Measurements from ENCODE around the gene PARK7. TPM values are rescaled to one million over a fixed set of nuclear protein-coding genes. Genes with fewer than 3 reads are reported as not detected.
"Not testable (repeated sequence)": the region's sequence is repeated elsewhere in the genome, so short reads cannot be mapped to it uniquely, and the experiment has no call there.

PARK7 gene
- total RNA-seq, 4 donors from 2014 or later: 40.4 to 103 (median 82.8) TPM

- no peaks in the 10 kb centered on the region for H3K9me3 ChIP-seq
- peaks cover 9 to 29% (median 17%) of the 10 kb centered on the region in 4 donors for H3K4me1 ChIP-seq
- peaks cover 0 to 22% (median 10%) of the 10 kb centered on the region in 4 donors for H3K36me3 ChIP-seq
- H3K27ac ChIP-seq: peak overlapping the region; percentile 89 to 95 (median 94)
- intact Hi-C loops (cut with DNase I; ENCODE audit: low total_unique reads) (no loop called here), in situ Hi-C loops (cut with MboI; ENCODE audit: low pct_ligation_motif_present in 1 of 4, low pct_unique_long_range_greater_than_20kb in 1 of 4, low sequenced_read_pairs in 3 of 4) (no loop called here)
- TF ChIP-seq POLR2A (IDR thresholded peaks at IDR 0.05) (no peak), EP300 (IDR thresholded peaks at IDR 0.05; ENCODE audit: low read depth) (no peak)
- DNase-seq: no peak
- WGBS, 2 donors (ENCODE audit: low coverage in 1 of 2): 0% methylated on average over 10 of the region's 10 CpGs; no CpG with 5 or more reads in 1 of the 2 donors
- H3K27me3 ChIP-seq: no peaks in the 10 kb centered on the region
- H3K4me3 ChIP-seq: peak overlapping the region; percentile 74 to 86 (median 82)
Observed at GRCh38 chr1:7962014-7962335, 464 bp downstream of the PARK7 start.

- 82 to 84% methylated on average over 8 to 11 of the region's 11 CpGs for WGBS, 2 donors (ENCODE audit: low coverage in 1 of 2)
- Histone ChIP-seq H3K4me3 (peak overlapping the region in 1 of 4 donors; percentile 84), H3K9me3 (no peaks in the 10 kb centered on the region), H3K4me1 (peaks cover 13 to 35% (median 17%) of the 10 kb centered on the region in 4 donors), H3K36me3 (peaks cover 0 to 25% (median 12%) of the 10 kb centered on the region in 4 donors), H3K27me3 (no peaks in the 10 kb centered on the region), H3K27ac (peak overlapping the region in 3 of 4 donors; percentile 89 to 95 (median 93))
- no peak for DNase-seq
- in situ Hi-C loops (cut with MboI; ENCODE audit: low pct_ligation_motif_present in 1 of 4, low pct_unique_long_range_greater_than_20kb in 1 of 4, low sequenced_read_pairs in 3 of 4) (no loop called here), intact Hi-C loops (cut with DNase I; ENCODE audit: low total_unique reads) (no loop called here)
- TF ChIP-seq POLR2AphosphoS5 (IDR thresholded peaks at IDR 0.05) (no peak), CTCF (IDR thresholded peaks at IDR 0.05) (no peak), POLR2A (IDR thresholded peaks at IDR 0.05) (no peak)
Observed at GRCh38 chr1:7962636-7963377, 1.3 kb downstream of the PARK7 start.

GRCh38 chr1:7963378-7963730, 1.8 kb downstream of the PARK7 start:
- H3K4me3 ChIP-seq; H3K27me3 ChIP-seq; H3K27ac ChIP-seq; intact Hi-C loops (cut with DNase I; ENCODE audit: low total_unique reads); H3K9me3 ChIP-seq; in situ Hi-C loops (cut with MboI; ENCODE audit: low pct_ligation_motif_present in 1 of 4, low pct_unique_long_range_greater_than_20kb in 1 of 4, low sequenced_read_pairs in 3 of 4); DNase-seq: not testable (repeated sequence)
- Histone ChIP-seq H3K36me3 (peaks cover 0 to 25% (median 12%) of the 10 kb centered on the region in 4 donors), H3K4me1 (peaks cover 13 to 35% (median 17%) of the 10 kb centered on the region in 4 donors)
- WGBS, 2 donors (ENCODE audit: low coverage in 1 of 2): 94 to 96% methylated on average over 5 to 12 of the region's 12 CpGs

- Histone ChIP-seq H3K4me1 (peaks cover 13 to 35% (median 17%) of the 10 kb centered on the region in 4 donors), H3K36me3 (peaks cover 0 to 27% (median 12%) of the 10 kb centered on the region in 4 donors)
- in situ Hi-C loops (cut with MboI; ENCODE audit: low pct_ligation_motif_present in 1 of 4, low pct_unique_long_range_greater_than_20kb in 1 of 4, low sequenced_read_pairs in 3 of 4); DNase-seq; intact Hi-C loops (cut with DNase I; ENCODE audit: low total_unique reads); H3K4me3 ChIP-seq; H3K27me3 ChIP-seq; H3K27ac ChIP-seq; H3K9me3 ChIP-seq: not testable (repeated sequence)
- WGBS, 2 donors (ENCODE audit: low coverage in 1 of 2): 91 to 92% methylated on average over 4 to 7 of the region's 7 CpGs
Observed at GRCh38 chr1:7963841-7964240, 2.3 kb downstream of the PARK7 start.

GRCh38 chr1:7964476-7964875, 3.0 kb downstream of the PARK7 start:
- no peak for DNase-seq
- Histone ChIP-seq H3K27me3 (no peaks in the 10 kb centered on the region), H3K9me3 (no peaks in the 10 kb centered on the region), H3K4me3 (no peak overlapping the region), H3K36me3 (peaks cover 0 to 33% (median 13%) of the 10 kb centered on the region in 4 donors), H3K27ac (no peak overlapping the region), H3K4me1 (peaks cover 13 to 35% (median 17%) of the 10 kb centered on the region in 4 donors)
- in situ Hi-C loops (cut with MboI; ENCODE audit: low pct_ligation_motif_present in 1 of 4, low pct_unique_long_range_greater_than_20kb in 1 of 4, low sequenced_read_pairs in 3 of 4): no loop called here
- intact Hi-C loops (cut with DNase I; ENCODE audit: low total_unique reads): no loop called here
- no peak for TF ChIP-seq POLR2AphosphoS5 (IDR thresholded peaks at IDR 0.05)
- no peak for TF ChIP-seq EP300 (IDR thresholded peaks at IDR 0.05; ENCODE audit: low read depth)
- no peak for TF ChIP-seq CTCF (IDR thresholded peaks at IDR 0.05)
- no peak for TF ChIP-seq POLR2A (IDR thresholded peaks at IDR 0.05)
- WGBS, 2 donors (ENCODE audit: low coverage in 1 of 2): 91% methylated on average over 3 of the region's 3 CpGs

Measured in transverse colon (tissue), 4 donors.